ENCODE data around the gene IGFBPL1.

GRCh38 chr9:38389313-38389712 lies 34.9 kb downstream of the IGFBPL1 start:
- TF ChIP-seq CREB5 (CRISPR knock-in tag; IDR thresholded peaks at IDR 0.05; ENCODE audit: low read depth) (no peak), ARNTL (CRISPR knock-in tag; IDR thresholded peaks at IDR 0.05; ENCODE audit: borderline replicate concordance, low read depth) (no peak), ESRRG (CRISPR knock-in tag; IDR thresholded peaks at IDR 0.05) (no peak)
